Measurements from ENCODE around the gene STX16. TPM values are rescaled to one million over a fixed set of nuclear protein-coding genes. Genes with fewer than 3 reads are reported as not detected.

The STX16 gene
- total and polyA plus RNA-seq, 9 of the 15 experiments (the other 6 are each of a cell fraction or from before 2014, with no cell fraction given), result 4.4 to 43.5 (median 14.7) TPM

- in situ Hi-C loops (cut with MboI) (no loop called here), intact Hi-C loops (cut with micrococcal nuclease) (no loop called here)
- Histone ChIP-seq H4K20me1 (replicated peaks; ENCODE audit: control insufficient read depth, insufficient read depth, low read length) (no peaks in the 10 kb centered on the region), H3K9me3 (replicated peaks; ENCODE audit: control insufficient read depth, insufficient read depth, low read depth, low read length) (no peaks in the 10 kb centered on the region), H3K27ac (ENCODE audit: extremely low read depth, low read depth, low read length) (no peak overlapping the region), H3K4me3 (no peak overlapping the region), H3K4me2 (ENCODE audit: insufficient read depth, low read length) (no peak overlapping the region), H2AFZ (ENCODE audit: low read depth, low read length) (no peak overlapping the region), H3K79me2 (ENCODE audit: control insufficient read depth, insufficient read depth, low read length) (no peaks in the 10 kb centered on the region), H3K4me1 (replicated peaks in 1 of 2; ENCODE audit: control insufficient read depth in 2 of 2, insufficient read depth in 2 of 2, low read length in 2 of 2) (no peaks in the 10 kb centered on the region), H3K9ac (ENCODE audit: insufficient read depth in 1 of 2, low read depth in 2 of 2, low read length in 2 of 2) (no peak overlapping the region), H3K9me1 (ENCODE audit: control insufficient read depth, insufficient read depth, low read length) (peaks cover 2% of the 10 kb centered on the region), H3K36me3 (ENCODE audit: control insufficient read depth, insufficient read depth, low read length) (no peaks in the 10 kb centered on the region; the same call in 2 of the 3 replicates), H3K27me3 (ENCODE audit: control insufficient read depth in 2 of 2, insufficient read depth in 2 of 2, low read length in 2 of 2) (no peaks in the 10 kb centered on the region)
- 61% methylated on average over 14 of the region's 14 CpGs for WGBS (ENCODE audit: insufficient coverage, low coverage, missing lambda C conversion rate)
- DNase-seq (ENCODE audit: extremely low read depth in 1 of 4, low spot score in 3 of 4), result no peak
- ChIA-PET CTCF (ENCODE audit: low intra/inter-chr PET ratio) (no interaction called here), POLR2A (interaction anchor here (1.2 kb wide), 3 partner anchors 9 to 10 kb away, joined by 3 to 4 read pairs (median 3); no protein-coding TSS in a partner anchor)
- no TSS peak for BruUV-seq (replicated peaks)
- ATAC-seq, result no peak
- FAIRE-seq, result no peak
- no peak for TF ChIP-seq ZKSCAN8 (CRISPR knock-in tag; IDR thresholded peaks at IDR 0.05)
- no peak for TF ChIP-seq SNRNP70 (optimal IDR thresholded peaks at IDR 0.05; ENCODE audit: low read depth, low read length)
- TF ChIP-seq MAFK (IDR thresholded peaks at IDR 0.05; ENCODE audit: low read length), result no peak
- no peak for TF ChIP-seq NR4A1 (CRISPR knock-in tag; IDR thresholded peaks at IDR 0.05)
- no peak for TF ChIP-seq NR4A1 (tag; IDR thresholded peaks at IDR 0.05)
- TF ChIP-seq E2F8 (IDR thresholded peaks at IDR 0.05; ENCODE audit: low read depth, partially characterized antibody), result no peak
- TF ChIP-seq ZNF318 (IDR thresholded peaks at IDR 0.05; ENCODE audit: borderline replicate concordance in 1 of 2, low read depth in 1 of 2), result no peak
- TF ChIP-seq IRF2 (CRISPR knock-in tag; IDR thresholded peaks at IDR 0.05), result no peak
- no peak for TF ChIP-seq ZNF253 (CRISPR knock-in tag; conservative IDR thresholded peaks at IDR 0.05)
- TF ChIP-seq ZNF75A (CRISPR knock-in tag; IDR thresholded peaks at IDR 0.05), result no peak
Observed at GRCh38 chr20:58705208-58705926, 54.3 kb downstream of the STX16 start.
